HG03060 (cell line): ENCODE data around the gene ZNF232.
"Not testable (repeated sequence)": the region's sequence is repeated elsewhere in the genome, so short reads cannot be mapped to it uniquely, and the experiment has no call there.

Source experiments
- ATAC-seq: cut with Tn5 transposase; IDR thresholded peaks from one replicate; pipeline ENCODE4 v1.9.1; 2021; ENCODE audit warnings: low read depth, moderate number of reproducible peaks; ENCODE audit not compliant: unreplicated experiment

ZNF232 gene

DNA sequence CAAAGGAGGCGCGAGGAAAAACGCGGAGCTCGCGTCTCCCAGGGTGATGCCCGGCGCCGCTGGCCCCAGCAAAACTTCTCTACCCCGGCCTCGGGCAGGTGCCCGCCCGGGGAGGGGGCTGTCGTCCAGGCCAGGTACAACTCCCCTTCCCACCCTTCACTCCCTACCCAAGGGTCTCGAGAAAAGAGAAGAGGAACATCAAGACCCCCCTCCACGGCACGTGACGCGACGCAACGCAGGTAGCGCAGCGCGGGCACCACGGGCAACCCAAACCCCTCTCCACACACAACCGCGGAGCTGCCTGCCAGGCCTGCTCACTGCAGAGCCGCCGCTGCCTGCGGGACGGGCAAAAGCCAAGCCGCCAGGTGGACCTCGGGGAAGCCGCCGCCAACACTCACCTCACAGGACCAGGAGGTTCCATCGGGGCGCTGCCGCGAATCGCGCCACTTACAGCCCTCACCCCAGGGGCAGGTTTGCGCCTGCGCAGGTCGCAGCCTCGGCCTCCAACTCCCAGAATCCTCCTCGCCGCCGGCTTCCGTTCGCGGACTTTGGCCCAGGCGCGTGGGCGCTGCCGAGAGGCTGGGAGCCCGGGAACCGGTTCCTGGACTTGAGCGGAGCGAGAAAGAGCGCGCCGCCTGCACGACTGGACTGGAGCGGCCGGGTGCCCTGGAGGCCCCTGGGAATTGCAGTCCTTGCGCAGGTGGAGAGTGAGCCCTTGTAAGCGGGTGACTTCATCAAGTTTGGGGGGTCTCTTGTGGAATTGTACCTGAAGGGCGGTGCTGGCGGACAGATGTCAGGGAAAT, at the start of gene ZNF232:
Gene ZNF232 (minus strand): TSS at position 477 of the 803 bp plus-strand sequence. CDS start 56 bp downstream, at position 421.
- peak; percentile 90 for ATAC-seq

DNA sequence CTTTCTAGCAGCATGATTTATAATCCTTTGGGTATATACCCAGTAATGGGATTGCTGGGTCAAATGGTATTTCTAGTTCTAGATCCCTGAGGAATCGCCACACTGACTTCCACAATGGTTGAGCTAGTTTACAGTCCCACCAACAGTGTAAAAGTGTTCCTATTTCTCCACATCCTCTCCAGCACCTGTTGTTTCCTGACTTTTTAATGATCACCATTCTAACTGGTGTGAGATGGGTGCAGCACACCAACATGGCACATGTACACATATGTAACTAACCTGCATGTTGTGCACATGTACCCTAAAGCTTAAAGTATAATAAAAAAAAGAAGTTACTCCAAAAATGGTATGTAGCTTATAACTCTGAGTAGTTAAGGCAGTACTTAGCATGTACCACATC, 49.0 kb upstream of the ZNF232 start:
- ATAC-seq: not testable (repeated sequence)

DNA sequence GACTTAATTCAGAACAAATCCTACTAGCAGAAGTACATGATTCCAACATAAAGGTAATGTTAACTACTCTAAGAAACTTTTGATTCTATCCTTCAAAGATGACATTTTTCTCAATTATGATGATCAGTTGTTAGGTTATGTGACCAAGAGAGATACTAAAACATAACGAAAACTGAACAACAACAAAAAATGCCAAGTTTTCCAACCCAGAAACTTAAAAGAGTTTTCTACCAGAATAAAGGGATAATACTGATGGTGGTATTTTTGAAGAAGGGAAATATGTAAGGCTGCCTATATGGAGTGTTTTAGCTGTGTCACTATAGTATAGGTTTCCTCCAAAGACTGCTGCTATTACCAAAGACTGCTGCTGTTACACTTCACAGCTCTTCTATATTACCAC, 34.4 kb upstream of the ZNF232 start:
- not testable (repeated sequence) for ATAC-seq

DNA sequence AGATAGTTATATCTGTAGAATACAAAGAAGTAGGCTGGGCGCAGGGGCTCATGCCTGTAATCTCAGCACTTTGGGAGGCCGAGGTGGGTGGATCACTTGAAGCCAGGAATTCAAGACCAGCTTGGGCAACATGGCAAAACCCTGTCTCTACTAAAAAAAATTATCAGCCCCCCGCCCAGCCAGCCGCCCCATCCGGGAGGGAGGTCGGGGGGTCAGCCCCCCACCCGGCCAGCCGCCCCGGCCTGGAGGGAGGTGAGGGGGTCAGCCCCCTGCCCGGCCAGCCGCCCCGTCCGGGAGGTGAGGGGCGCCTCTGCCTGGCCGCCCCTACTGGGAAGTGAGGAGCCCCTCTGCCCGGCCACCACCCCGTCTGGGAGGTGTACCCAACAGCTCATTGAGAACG, 31.2 kb upstream of the ZNF232 start:
- ATAC-seq: not testable (repeated sequence)

DNA sequence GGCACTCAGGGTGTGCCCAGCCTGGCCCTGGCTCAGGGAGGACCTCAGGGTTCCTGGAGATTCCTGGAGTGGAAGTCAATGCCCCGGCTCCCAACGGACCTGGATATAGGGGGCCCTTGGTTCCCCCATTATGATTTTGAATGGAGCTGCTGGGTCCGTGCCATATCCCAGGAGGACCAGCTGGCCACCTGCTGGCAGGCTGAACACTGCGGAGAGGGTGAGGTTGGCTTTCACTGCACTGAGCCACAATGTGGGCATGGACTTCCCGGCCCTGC, 27.7 kb upstream of the ZNF232 start:
- no peak for ATAC-seq

DNA sequence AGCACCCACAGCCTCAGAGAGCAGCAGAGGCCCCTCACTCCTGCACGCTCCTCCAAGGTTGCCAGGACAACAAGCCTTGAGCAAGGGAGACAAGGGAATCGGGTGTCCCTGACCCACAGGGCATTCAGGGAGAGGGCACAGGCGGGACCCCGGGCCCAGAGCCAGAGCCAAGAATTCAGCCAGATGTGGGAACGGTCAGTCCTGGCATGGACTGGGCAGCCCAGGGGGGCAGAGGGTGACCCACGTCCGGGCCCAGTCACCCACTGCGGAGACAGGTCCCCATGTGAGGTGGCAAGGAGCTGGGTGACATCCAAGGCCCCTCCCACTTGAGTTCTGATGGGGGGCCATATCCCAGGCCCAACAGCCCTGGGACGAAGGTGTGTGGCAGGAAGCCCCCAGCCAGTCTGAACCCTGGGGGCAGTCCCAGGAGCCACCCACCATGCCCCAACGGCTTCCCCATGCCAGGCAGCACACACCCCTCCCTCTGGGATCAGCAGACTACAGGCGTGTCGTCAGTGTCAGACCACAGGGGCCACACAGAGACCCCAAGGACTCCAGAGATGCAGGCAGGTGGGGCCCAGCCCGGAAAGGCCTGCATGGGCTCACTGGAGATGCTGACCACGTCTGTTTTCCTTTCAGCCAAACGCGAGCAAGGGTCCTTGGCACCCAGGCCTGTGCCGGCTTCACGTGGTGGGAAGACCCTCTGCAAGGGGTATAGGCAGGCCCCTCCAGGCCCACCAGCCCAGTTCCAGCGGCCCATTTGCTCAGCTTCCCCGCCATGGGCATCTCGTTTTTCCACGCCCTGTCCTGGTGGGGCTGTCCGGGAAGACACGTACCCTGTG, 27.2 kb upstream of the ZNF232 start:
- no peak for ATAC-seq

DNA sequence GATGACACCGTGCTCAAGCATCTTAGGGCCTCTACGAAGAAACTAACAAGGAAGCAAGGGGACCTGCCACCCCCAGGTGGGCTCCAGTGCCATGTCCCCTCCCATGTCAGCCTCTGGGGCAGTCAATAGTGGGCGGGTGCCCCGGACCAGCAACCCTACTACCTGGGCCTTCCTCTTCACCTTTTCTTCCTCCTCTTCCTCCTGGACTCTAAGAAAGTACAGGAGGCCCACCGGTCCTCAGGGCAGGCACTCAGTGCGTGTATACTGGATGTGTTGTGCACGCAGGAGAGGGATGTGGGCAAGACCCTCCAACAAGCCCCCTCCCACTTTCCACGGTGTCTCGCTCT, 26.5 kb upstream of the ZNF232 start:
- not testable (repeated sequence) for ATAC-seq

DNA sequence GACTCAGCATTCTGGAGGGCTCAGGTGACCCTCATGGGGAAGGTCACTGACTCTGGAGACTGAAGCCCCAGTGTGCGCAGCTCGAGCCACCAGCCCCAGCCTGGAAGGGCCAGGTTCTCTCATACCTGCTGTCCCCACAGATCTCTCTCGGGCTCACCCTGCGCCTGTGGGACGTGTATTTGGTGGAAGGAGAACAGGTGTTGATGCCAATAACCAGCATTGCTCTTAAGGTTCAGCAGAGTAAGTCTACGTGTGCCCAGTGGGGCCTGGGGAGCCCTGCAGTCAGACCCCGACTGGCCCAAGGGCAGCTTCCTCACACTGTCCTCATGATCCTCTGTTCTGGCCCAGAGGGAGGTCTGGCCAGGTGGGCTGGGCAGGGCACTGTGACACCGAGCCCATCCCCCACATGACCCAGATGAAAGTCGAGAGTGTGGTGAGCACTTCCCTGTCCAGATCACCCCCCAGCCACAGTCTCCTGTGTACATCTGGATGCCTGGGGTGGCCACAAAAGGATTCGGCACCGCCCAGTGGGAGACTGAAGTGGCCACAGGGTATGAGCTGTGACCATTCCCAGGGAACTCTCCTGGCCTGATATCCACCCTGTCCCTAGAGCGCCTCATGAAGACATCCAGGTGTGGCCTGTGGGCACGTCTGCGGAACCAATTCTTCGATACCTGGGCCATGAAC, 26.0 kb upstream of the ZNF232 start:
- ATAC-seq: not testable (repeated sequence)

DNA sequence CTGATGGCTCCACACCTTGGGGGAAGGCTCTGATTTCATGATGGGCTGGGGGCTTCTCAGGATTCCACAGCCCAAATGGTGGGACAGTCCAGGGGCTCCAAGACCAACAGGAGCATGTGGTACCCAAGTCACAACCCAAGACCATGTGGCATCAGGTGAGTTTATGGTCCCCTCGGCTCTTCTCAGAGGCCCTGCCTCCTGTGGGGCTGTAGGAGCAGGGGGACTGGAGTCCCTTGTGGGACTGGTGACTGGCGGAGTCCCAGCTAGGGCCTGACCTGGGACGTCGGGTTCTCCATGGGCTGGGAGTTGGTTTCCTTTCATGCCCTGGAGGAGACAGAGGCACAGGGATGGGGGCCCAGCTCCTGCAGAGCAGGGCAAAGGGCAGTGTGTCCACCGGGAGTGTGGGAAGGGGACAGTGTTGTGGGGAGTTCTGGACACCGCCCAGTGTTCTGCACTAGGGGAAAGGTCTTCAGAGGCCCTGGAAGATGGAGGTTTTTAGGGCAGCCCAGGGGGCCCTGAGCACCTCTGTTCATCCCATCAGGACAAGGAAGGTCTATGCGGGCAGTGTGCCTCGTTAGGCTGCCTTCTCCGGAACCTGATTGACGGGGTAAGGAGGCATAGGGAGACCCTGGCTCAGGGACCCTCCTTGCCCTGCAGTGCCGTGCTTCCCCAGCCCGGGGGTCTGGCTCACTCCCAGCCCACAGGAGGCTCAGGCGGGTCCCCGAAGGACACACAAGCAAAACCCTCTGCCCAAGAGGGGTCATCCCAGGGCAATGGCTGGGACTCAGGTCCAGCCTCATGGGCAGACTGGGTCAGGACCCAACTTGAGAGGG, 25.1 kb upstream of the ZNF232 start:
- ATAC-seq: not testable (repeated sequence)

DNA sequence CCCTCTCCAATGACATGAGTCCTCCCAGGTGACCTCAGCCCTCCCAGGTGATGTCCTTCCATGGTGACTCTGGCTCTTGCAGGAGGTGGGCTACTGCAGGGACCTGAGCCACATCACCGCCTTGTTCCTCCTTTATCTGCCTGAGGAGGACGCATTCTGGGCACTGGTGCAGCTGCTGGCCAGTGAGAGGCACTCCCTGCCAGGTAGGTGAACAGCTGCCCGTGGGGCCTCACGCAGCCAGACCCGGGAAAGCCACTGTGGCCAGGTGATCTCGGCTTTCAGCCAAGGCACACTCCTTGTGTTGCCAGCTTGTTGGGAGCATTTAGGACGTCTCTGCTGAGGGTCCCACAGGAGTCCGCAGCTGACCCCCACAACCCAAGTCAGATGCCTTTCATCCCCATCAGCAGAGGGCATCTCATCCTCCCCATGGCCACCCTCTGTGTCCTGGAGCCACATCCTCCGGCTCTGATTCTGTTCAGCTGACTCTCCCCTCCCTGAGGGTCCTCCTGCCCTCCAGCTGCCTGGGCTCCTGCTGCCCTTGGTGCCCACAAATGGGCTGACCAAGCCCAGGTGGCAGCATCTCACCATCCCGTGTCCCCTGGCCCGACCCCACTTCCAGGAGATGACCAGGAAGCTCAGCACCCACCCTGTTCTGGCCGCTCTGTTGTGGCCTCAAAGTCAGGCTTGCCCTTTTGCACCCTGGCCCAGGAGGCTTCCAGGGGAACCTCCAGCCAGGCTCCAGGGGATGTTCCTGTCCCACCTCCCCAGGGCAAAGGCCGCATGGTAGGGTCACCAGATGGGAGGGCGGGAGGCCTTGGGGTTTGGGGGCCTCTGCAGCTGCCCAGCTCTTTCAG, 24.3 kb upstream of the ZNF232 start:
- no peak for ATAC-seq

DNA sequence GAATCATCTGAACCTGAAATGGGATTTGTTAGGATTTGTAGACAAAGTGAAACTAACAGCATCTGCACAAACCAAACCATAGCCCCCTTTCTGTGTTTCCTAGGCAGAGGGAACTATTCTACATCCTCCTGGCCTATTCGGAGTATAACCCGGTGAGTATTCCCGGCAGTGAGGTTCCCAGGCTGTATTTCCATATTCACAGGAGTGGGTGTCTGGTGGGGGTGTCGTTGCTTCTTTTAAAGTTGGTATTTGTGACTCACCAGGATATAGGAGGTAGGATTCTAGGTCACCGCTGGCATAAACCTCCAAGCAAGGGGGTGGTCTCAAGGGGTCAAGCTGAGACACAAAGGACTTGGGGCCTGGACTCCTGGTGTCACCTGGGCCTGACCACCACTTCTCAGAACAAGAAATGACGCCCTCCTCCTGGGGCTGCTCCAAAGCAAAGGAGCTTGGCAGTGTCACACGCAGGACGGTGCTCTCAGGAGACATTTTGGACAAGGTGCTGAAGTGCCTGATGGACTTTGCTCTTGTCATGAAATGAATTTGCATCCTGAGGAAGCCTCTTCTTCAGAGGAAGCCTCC, 23.5 kb upstream of the ZNF232 start:
- not testable (repeated sequence) for ATAC-seq

DNA sequence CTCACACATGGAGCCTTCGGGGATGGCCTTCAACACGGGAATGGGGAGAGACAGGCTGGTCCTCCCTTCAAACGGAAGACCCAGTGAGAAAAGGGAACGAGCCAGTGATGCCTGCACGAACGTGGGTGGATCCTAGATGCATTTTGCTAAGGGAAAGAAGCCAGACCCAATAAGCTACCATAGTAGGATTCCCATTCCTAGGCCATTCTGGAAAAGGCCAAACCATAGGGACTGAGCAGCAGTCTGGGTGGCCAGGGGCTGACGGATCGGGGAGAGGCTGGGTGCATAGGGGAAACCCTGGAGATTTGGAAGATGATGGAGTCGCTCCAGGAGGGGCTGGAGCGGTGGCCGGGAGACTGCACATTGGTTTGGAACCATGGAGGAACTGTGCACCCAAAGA, 22.9 kb upstream of the ZNF232 start:
- not testable (repeated sequence) for ATAC-seq

DNA sequence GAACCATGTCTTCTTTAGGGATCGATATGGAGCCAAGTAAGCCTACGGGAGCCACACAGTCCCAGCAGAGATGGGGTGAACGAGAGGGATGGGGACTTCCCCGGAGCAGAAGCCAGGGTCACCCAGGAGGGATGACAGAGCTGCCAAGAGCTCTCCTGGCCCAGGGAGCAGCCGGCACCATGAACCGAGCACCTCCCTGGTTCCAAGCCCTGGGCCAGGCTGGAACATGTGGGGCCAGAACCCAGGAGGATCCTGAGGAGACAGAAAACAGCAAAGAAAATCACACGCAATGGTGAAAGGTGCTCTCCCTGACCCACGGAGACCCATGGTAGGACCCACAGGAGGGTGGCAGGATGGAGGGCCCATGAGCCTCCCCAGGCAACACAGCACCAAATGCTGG, 22.3 kb upstream of the ZNF232 start:
- ATAC-seq: not testable (repeated sequence)

DNA sequence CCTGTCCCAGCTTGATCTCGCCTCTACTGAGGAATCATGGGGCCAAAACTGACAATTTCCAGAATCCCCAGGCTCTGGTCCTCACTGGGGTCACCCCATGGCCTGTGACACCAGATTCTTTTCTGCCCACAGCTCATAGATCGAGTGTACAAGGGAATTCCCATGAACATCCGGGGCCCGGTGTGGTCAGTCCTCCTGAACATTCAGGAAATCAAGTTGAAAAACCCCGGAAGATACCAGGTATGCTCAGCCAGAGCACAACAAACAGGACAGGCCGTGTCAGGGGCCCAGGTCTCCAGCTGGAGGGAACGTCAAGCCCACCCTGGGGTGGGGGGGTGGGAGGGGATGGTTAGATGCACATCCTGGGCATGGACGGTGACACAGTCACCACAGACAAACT, 21.6 kb upstream of the ZNF232 start:
- no peak for ATAC-seq

DNA sequence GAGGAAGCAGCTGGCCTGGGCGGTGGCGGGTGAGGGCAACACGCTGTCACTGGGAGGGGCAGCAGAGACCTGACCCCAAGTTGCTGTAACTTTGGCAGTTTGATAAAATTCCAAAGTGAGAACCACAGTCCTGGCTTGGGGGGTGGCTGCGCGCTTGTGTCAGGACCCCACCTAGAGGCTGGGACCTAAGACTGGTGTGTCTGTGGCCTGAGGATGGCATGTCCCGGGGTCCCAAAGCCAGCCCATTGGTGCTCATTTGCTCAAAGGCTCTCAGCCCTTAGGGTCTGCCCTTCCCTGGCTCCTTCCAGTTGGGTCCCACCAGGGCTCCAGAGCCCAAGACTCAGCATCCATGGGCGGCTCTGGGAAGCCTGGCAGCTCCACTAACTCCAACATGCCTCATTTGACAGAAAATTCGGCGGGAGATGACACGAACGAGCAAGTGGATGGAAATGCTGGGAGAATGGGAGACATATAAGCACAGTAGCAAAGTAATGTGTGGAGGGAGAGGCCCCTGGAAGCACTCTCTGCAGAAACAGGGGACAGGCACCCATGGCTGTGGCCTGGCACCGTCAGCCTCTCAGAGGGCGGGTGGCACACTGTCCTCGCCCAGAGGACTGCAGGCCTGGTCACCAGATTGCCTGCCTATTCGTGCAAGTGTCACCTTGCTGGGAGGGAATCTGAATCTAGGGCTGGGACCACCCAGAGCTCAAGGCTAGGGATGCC, 21.0 kb upstream of the ZNF232 start:
- ATAC-seq: not testable (repeated sequence)

DNA sequence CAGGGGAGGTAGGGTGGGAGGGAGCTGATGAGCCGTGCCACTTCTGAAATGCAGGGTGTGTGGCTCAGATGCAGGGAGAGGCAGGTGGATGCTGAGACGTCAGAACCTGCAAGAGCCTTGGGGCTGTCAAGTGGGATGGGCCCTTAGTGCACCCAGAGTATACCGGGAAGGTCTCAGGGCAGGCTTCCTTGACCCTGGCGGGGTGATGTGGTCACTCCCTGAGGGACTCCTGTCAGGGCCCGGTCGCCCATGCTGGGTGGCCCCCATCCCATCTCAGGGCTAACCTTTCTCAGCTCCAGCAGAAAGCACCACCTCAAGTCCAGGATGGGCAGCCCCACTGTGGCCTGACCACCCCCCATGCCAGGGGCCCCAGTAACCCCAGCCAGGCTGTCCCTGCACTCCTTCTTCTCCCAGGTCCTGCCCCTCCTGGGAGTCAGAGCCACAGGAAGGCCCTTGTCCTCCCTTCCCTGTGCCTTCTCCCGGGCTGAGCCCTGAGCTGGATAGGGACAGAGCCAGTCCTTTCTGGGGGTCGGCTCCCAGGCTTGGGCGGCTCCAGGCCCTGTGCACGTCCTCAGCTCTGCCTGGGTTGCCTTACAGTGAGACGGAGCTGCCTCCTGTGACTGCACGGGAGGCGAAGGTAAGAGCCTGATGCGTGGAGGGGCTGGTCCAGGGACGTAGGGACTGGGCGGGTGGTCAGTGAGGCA, 20.3 kb upstream of the ZNF232 start:
- not testable (repeated sequence) for ATAC-seq

DNA sequence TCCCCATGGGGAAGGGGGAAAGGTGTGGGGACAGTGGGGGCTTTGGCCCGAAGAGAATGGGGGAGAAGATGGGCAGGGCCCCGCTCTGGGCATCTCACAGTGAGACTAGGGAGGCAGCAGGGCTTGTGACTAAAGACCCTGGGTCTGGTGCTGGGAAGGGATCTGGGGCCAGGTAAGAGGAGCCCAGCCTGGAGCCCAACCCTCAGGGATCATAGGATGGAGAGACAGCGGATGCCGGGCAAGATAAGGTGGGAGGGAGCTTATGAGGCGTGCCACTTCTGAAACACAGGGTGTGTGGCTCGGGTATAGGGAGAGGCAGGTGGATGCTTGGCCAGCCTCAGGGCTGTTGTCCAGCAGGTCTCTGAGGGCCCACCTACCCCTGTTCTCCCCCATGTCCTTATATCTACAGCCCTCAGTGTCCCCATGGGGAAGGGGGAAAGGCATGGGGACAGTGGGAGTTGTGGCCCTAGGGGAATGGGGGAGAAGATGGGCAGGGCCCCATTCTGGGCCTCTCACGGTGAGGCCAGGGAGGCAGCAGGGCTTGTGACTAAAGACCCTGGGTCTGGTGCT, 19.6 kb upstream of the ZNF232 start:
- no peak for ATAC-seq

DNA sequence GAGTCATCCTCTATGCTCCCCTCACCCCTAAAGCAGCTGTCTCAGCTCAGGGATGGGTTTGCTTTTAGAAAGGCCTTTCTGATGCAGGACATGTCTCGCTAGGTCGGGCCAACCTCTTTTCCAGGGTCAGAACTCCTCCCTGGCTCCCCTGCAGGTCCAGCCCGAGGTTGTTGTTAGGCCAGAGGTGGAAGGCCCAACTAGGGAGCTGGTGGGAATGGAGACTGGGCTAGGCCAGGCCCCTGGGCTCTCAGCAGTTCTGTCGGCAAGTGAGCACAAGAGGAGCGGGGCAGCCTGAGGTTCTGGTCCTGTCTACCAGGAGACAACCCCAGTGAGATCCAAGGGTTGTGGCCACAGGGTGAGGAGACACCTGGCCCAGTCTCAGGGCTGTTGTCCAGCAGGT, 19.0 kb upstream of the ZNF232 start:
- not testable (repeated sequence) for ATAC-seq
